A673 (cell line): Measurements from ENCODE around the gene PTGDR2. TPM values are rescaled to one million over a fixed set of nuclear protein-coding genes. Genes with fewer than 3 reads are reported as not detected.
A peak's percentile ranks its signal among the peaks of the same experiment; 100 is the strongest.

Source experiments
- BruUV-seq: library from RNA; stranded (reverse); fragments of 400-500 nt; replicated peaks from 2 replicates; lab custom pipeline; 2021; lab: Mats Ljungman, UMichigan
- CTCF ChIA-PET: fragments of 300-600 bp; sonication (Branson Sonifier 250); formaldehyde crosslinking; loops from one replicate; lab custom pipeline; 2022; ENCODE audit warnings: antibody characterized with exemption; lab: Charles Lee
- POLR2A ChIA-PET: fragments of 300-600 bp; sonication (Branson Sonifier 250); formaldehyde crosslinking; loops from one replicate; lab custom pipeline; 2022; ENCODE audit warnings: antibody characterized with exemption; ENCODE audit not compliant: low non-redundant PET; lab: Charles Lee
- DNase-seq: peaks from one replicate; pipeline ENCODE4 v3.0.0-alpha.2; 2015; ENCODE audit warnings: low spot score
- H3K27ac ChIP-seq: fragments of 200-600 bp; sonication (generic); 2 replicates; pipeline ENCODE4 v1.5.1; 2016; ENCODE audit warnings: mixed run types, low read depth, mild to moderate bottlenecking, mixed read lengths, antibody characterized with exemption, low read length; ENCODE audit not compliant: poor library complexity, severe bottlenecking
- H3K27me3 ChIP-seq: fragments of 200-600 bp; sonication (generic); replicated peaks from 2 replicates; pipeline ENCODE4 v1.6.1; 2017; ENCODE audit warnings: mixed run types, low read depth, mild to moderate bottlenecking, mixed read lengths, antibody characterized with exemption, low read length; ENCODE audit not compliant: insufficient read depth, poor library complexity
- H3K36me3 ChIP-seq: fragments of 200-600 bp; sonication (generic); 2 replicates; pipeline ENCODE4 v1.6.1; 2016; ENCODE audit warnings: mixed run types, mild to moderate bottlenecking, mixed read lengths, antibody characterized with exemption, low read length; ENCODE audit not compliant: insufficient read depth, poor library complexity, severe bottlenecking
- H3K4me1 ChIP-seq: fragments of 200-600 bp; sonication (generic); 2 replicates; pipeline ENCODE4 v1.6.1; 2017; ENCODE audit warnings: mixed run types, mild to moderate bottlenecking, mixed read lengths, antibody characterized with exemption, low read length; ENCODE audit not compliant: insufficient read depth, poor library complexity, severe bottlenecking
- H3K4me3 ChIP-seq: fragments of 200-600 bp; sonication (generic); 2 replicates; pipeline ENCODE4 v1.5.1; 2016; ENCODE audit warnings: low read depth, mixed run types, mild to moderate bottlenecking, mixed read lengths, low read length; ENCODE audit not compliant: poor library complexity, severe bottlenecking
- H3K9me3 ChIP-seq: fragments of 200-600 bp; sonication (generic); 2 replicates; pipeline ENCODE4 v1.6.1; 2016; ENCODE audit warnings: mixed run types, low read depth, mild to moderate bottlenecking, mixed read lengths, antibody characterized with exemption, low read length; ENCODE audit not compliant: poor library complexity, severe bottlenecking
- CTCF ChIP-seq: fragments of 300-800, 200-600 bp; sonication (generic); conservative IDR thresholded peaks from 2 replicates; pipeline ENCODE4 v1.5.1; 2017; ENCODE audit warnings: low read depth, mild to moderate bottlenecking, antibody characterized with exemption, low read length, moderate library complexity, mixed read lengths
- EZH2 ChIP-seq: fragments of 200-600 bp; sonication (generic); IDR thresholded peaks from 2 replicates; pipeline ENCODE4 v1.6.1; 2017; ENCODE audit warnings: borderline replicate concordance, low read depth, mild to moderate bottlenecking, mixed read lengths, antibody characterized with exemption, low read length; ENCODE audit not compliant: poor library complexity, severe bottlenecking
- intact Hi-C: fragments of 100-400 bp; cut with micrococcal nuclease; formaldehyde crosslinking; loops from one replicate; pipeline ENCODE4 v1.10.0; 2022; ENCODE audit not compliant: unreplicated experiment
- total RNA-seq: library from RNA; stranded (reverse); gene quantifications from 2 replicates; pipeline ENCODE4 v1.2.3, GENCODE V29; 2021

PTGDR2 gene
- total RNA-seq, 1 experiment from 2014 or later = 0.09 TPM

GRCh38 chr11:60890696-60891095, 34.9 kb upstream of the PTGDR2 start:
- Histone ChIP-seq H3K9me3 (no peaks in the 10 kb centered on the region), H3K27me3 (no peaks in the 10 kb centered on the region), H3K27ac (no peak overlapping the region), H3K36me3 (peaks cover 48% of the 10 kb centered on the region), H3K4me1 (no peaks in the 10 kb centered on the region), H3K4me3 (no peak overlapping the region)
- ChIA-PET CTCF (interaction anchor here (0.6 kb wide), 1 partner anchor 9 kb away, joined by 3 read pairs; no protein-coding TSS in a partner anchor), POLR2A (no interaction called here)
- DNase-seq = no peak
- intact Hi-C loops = no loop called here
- BruUV-seq = no TSS peak
- no peak for TF ChIP-seq EZH2

GRCh38 chr11:60889869-60890311, 34.1 kb upstream of the PTGDR2 start:
- BruUV-seq = no TSS peak
- no peaks in the 10 kb centered on the region for H3K9me3 ChIP-seq
- H3K4me3 ChIP-seq = no peak overlapping the region
- DNase-seq = no peak
- no peaks in the 10 kb centered on the region for H3K4me1 ChIP-seq
- CTCF ChIA-PET = no interaction called here
- no peak for TF ChIP-seq EZH2
- no peak for TF ChIP-seq CTCF
- H3K27ac ChIP-seq = no peak overlapping the region
- intact Hi-C loops = loop anchor here (2.0 kb wide), 1 partner anchor 59 kb away; no protein-coding TSS in a partner anchor
- H3K36me3 ChIP-seq = peaks cover 40% of the 10 kb centered on the region
- H3K27me3 ChIP-seq = no peaks in the 10 kb centered on the region
- POLR2A ChIA-PET = interaction anchor here (0.9 kb wide), 1 partner anchor 114 kb away, joined by 5 read pairs; no protein-coding TSS in a partner anchor

DNA sequence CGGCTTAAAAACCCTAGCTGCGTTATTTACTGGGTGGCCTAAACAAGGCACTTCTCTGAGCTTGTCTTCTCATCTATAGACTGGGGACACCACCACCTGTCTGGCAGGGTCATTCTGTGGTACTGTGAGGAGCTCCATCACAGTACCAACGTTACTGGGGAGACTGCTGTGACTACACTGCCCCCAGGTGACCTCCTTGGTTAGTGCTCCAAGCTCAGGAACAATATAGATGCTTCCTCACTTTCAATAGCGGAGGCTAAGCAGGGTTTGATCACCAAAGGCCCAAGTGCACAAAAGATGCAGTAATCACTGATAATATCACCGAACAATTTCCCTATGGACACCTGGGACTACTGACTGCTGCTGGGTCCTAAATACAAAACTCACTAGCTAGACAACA, 31.8 kb upstream of the PTGDR2 start:
- CTCF ChIA-PET = interaction anchor here (0.5 to 1.7 kb wide), 4 partner anchors 12 to 411 kb away, joined by 4 to 34 read pairs (median 8); no protein-coding TSS in a partner anchor
- H3K27ac ChIP-seq = no peak overlapping the region
- peak; percentile 40 for DNase-seq
- intact Hi-C loops = loop anchor here (2.0 kb wide), 1 partner anchor 113 kb away; no protein-coding TSS in a partner anchor
- TF ChIP-seq EZH2 (no peak), CTCF (peak; percentile 50)
- no peak overlapping the region for H3K4me3 ChIP-seq
- no TSS peak for BruUV-seq
- POLR2A ChIA-PET = no interaction called here
- peaks cover 17% of the 10 kb centered on the region for H3K36me3 ChIP-seq
- H3K4me1 ChIP-seq = no peaks in the 10 kb centered on the region
- no peaks in the 10 kb centered on the region for H3K9me3 ChIP-seq
- no peaks in the 10 kb centered on the region for H3K27me3 ChIP-seq
